SK-N-SH (cell line): ENCODE measurements around the gene CNNM3.

ENCODE experiments used
- EP300 ChIP-seq, 2 experiments: IDR thresholded peaks; 2 replicates each; pipeline versions ENCODE4 v1.4.0 to v1.6.1; 2012; ENCODE audit warnings: borderline replicate concordance in 1 of 2, low read depth in 1 of 2, low read length in 1 of 2
- TF ChIP-seq, protein P1 (sequence below): fragments of 200-600 bp; sonication (generic); IDR thresholded peaks from 2 replicates; pipeline ENCODE4 v1.6.1; 2017; ENCODE audit warnings: antibody characterized with exemption, mild to moderate bottlenecking, moderate library complexity

DNA sequence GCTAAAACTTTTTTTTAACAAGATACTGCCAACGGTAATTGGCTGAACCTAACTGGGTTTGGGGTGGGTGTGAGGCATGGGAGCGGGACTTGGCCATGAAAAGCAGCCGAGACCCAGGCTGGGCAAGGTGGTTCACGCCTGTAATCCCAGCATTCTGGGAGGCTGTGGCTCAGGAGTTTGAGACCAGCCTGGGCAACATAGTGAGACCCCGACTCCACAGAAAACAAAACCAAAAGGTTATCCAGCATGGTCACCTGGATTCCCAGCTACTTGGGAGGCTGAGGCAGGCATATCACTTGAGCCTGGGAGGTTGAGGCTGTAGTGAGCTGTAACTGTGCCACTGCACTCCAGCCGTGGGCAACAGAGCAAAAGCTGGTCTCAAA, 64.8 kb downstream of the CNNM3 start:
- TF ChIP-seq, protein P1, sequence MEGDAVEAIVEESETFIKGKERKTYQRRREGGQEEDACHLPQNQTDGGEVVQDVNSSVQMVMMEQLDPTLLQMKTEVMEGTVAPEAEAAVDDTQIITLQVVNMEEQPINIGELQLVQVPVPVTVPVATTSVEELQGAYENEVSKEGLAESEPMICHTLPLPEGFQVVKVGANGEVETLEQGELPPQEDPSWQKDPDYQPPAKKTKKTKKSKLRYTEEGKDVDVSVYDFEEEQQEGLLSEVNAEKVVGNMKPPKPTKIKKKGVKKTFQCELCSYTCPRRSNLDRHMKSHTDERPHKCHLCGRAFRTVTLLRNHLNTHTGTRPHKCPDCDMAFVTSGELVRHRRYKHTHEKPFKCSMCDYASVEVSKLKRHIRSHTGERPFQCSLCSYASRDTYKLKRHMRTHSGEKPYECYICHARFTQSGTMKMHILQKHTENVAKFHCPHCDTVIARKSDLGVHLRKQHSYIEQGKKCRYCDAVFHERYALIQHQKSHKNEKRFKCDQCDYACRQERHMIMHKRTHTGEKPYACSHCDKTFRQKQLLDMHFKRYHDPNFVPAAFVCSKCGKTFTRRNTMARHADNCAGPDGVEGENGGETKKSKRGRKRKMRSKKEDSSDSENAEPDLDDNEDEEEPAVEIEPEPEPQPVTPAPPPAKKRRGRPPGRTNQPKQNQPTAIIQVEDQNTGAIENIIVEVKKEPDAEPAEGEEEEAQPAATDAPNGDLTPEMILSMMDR: no peak
- TF ChIP-seq EP300 (IDR thresholded peaks at IDR 0.05; ENCODE audit: borderline replicate concordance in 1 of 2, low read depth in 1 of 2, low read length in 1 of 2): no peak
